Esophagus squamous epithelium (tissue), 4 donors: ENCODE results near the gene TPCN2.

Source experiments
- POLR2A ChIP-seq, 4 donors: fragments of 450-650 bp; IDR thresholded peaks; one replicate each; pipeline ENCODE4 v1.6.1; 2017; ENCODE audit warnings: antibody characterized with exemption in 4 of 4, mild to moderate bottlenecking in 4 of 4, moderate library complexity in 3 of 4
- TF ChIP-seq, protein P1 (sequence below), 6 experiments: fragments of 450-650 bp in 4 of 6; fragments of 200-600 bp in 2 of 6; sonication (generic) in 2 of 6; IDR thresholded peaks; one replicate each; pipeline ENCODE4 v1.5.1; 2016 to 2019; ENCODE audit warnings: antibody characterized with exemption in 6 of 6, mild to moderate bottlenecking in 4 of 6, moderate library complexity in 4 of 6

DNA sequence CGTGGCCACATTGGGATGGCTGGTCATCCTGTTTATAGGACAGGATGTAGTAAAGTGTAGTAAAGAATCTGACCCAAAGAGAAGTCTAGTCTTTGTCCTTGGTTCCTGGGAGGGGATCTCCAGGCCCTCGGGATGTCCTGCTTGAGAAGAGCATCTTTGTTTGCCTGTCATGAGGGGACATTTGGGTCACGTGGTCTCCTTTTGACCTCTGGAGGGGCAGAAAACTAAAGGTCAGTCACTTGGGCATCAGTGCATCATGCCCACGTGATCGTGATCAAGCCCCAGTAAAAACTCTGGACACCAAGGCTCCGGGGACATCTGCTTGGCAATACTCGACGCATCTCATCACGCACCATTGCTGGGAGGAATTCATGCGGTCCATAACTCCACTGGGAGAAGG is 116.1 kb downstream of the TPCN2 start:
- TF ChIP-seq, protein P1, sequence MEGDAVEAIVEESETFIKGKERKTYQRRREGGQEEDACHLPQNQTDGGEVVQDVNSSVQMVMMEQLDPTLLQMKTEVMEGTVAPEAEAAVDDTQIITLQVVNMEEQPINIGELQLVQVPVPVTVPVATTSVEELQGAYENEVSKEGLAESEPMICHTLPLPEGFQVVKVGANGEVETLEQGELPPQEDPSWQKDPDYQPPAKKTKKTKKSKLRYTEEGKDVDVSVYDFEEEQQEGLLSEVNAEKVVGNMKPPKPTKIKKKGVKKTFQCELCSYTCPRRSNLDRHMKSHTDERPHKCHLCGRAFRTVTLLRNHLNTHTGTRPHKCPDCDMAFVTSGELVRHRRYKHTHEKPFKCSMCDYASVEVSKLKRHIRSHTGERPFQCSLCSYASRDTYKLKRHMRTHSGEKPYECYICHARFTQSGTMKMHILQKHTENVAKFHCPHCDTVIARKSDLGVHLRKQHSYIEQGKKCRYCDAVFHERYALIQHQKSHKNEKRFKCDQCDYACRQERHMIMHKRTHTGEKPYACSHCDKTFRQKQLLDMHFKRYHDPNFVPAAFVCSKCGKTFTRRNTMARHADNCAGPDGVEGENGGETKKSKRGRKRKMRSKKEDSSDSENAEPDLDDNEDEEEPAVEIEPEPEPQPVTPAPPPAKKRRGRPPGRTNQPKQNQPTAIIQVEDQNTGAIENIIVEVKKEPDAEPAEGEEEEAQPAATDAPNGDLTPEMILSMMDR (IDR thresholded peaks at IDR 0.05), result no peak
- TF ChIP-seq POLR2A (IDR thresholded peaks at IDR 0.05), result no peak
